GDM1 (cell line): ENCODE measurements around the gene DMRTB1.

Experiments
- DNase-seq: peaks from one replicate; lab custom pipeline; 2025; lab: John Stamatoyannopoulos, UW

Gene DMRTB1

DNA sequence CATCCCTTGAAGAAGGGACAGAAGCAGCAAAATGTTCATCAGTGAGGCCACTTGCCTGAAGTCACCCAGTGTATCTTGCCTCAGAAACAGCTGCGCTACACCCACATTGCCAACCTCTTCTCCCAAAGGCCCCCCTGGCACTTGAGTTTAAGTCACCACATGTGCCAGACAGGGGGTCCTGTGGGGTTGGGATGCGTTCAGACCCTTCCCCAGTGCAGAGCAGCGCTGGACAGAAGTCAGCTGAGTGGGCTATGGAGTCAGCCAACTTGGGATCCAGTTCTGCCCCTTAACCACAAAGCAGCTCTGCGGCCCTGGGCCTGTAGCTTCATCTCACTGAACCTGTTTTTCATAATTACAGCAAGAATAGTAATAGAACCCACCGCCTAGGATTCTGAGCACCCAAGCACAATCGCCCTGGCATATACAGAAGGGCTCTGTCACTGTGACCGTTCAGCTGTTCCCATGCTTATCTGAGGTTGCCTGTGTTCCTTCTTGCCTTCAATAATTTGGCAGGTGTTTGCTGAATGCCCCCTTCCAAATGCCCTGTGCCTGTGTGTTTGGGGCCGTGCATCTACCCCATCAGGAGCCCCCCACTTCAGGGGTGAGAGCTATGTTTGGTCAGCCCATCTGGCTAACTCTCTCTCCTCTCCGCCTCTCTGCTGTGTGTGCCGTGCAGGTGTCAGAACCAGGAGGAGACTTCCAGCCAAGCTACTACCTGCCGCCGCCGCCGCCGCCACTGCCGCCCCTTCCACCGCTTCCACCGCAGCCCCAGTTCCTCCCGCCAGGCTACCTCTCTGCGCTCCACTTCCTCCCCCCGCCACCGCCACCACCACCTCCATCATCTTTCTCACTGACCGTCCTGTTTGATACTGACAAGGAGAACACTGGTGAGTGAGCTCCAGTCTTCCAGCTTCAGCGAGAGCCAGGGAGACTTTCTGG lies 5.0 kb downstream of the DMRTB1 start:
- no peak for DNase-seq

DNA sequence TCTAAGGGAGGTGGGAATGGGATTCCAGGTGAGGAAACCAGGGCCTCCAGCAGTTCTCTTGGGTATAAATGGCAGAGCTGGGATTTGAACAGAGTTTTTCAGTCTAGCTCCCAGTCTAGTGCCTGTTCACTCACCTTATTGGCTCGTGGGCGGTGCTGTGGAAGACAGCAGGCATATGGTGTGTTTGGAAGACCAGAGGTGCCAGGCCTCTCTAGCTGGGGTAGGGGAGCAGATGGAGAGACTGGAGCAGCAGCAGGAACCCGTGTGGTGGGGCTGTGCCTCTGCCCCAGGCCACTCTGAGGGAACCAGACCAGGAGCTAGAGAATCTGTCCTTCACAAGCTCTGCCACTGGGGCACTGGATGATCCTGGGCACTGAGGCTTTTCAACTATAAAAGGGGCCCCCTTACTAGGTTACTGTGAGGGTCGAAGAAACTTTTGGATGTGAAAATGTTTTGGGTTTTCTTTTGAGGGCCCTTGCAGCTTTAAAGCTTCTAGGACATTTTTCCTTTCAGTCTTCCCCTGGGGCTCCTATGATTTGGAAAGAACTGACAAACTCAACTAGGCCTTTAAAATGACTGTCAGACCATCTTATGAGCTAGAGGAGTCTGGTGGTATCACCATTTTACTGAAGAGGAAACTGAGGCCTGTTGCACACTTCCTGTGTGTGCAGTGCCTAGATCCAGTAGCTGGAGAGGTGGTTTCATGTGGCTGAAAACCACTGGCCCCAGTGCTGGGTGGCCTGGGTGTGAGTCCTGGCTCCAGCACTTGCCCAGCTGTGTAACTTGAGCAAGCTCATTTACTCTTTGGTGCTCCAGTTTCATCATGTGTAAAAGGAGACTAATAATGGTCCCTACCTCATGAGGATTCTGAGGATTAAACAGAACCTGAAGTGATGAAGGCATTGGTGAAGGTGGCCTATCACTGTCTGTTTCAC lies 6.1 kb downstream of the DMRTB1 start:
- no peak for DNase-seq

DNA sequence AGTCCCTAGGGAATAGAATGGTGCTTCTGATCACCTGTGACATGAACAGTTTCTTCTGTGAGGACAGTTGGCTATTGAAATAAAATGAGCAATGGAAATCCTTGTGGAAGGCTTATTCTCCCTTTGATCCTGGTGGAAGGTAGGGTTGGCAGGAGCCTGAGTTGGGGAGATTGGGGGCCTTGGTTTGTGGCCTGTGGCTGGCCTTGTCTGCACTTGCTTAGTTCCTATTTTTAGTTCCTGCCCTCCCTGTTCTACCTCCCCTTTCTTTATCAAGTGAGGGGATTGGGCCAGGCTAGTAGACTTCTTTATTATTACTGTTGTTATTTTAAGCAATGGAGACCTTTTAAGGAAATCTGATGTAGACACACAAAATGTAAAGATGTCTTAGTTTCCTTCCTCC lies 8.2 kb downstream of the DMRTB1 start:
- DNase-seq, result peak; percentile 43

DNA sequence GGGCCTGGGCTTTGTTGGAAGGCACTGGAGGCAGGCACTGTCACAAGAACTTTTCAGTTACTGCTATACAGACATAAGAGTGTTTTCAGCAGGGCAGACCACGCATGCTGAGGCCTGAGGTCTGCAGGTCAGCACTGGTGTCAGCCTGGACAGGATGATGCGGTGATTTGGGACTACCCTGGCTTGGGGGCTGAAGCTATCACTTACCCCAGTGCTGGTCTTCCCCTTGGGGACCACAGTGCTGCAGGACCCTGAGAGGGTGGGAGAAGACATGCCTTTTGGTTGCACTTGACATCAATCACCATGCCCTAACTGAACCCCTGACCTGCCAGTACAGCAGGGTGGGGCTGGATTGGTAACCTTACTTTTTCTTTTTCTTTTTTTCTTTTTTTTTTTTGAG lies 9.2 kb downstream of the DMRTB1 start:
- DNase-seq, result no peak

DNA sequence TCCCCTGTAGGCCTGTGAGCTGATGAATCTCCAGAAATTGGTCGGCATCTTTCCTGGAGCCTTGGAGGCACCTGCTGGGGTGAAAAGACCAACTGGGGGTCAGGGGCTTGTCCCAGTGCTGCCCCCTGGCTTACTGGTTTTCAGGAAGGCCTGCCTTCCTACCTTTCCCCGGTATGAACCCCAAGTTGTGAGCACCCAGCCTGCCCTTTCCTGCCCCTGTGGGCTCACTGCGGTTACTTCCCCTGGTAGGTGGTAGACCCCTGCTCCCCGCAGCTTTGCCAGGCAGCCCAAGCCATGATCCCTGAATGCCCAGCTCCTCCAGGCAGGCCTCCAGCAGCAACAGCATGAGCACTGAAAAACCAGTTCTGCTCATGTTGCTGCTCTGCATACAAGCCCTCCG lies 10.2 kb downstream of the DMRTB1 start:
- no peak for DNase-seq

DNA sequence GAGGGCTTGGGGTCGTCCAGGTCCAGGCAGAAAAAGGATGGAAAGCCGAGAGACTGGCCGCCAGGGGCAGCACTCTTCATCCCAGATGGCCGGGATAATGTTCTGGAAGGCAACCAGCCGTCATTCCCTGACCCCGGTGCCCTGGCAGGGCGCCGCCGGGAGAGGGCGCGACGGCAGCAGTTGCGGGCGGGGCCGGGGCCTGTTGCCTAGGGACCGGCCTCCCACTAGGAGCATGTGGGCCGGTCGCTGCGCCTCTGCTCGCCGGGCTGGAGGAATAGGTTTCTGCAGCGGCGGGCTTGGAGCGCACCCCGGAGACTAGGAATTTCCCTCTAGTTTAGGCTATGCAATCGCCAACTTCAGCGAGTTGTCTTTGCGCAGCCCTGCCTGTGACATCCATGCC lies 11.0 kb downstream of the DMRTB1 start:
- DNase-seq, result no peak

DNA sequence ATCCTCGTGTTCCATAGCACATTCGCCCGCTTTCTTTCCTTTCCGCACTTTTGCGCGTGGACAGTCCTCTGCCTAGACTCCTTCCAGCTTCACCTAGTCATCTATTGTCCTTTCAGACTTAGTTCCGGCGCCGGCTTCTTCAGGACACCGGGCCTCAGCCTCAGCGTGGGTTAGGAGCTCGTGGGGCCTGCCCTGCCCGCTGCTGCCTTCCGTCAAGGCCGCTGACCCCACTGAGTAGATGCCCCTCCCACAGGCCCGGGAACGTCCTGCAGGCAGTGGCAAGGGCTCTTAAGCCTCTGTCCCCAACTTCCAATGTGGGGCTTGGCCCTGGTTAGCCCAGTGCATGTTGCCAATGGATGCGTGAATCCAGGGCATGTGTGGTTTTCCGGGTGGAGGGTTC lies 11.4 kb downstream of the DMRTB1 start:
- no peak for DNase-seq

DNA sequence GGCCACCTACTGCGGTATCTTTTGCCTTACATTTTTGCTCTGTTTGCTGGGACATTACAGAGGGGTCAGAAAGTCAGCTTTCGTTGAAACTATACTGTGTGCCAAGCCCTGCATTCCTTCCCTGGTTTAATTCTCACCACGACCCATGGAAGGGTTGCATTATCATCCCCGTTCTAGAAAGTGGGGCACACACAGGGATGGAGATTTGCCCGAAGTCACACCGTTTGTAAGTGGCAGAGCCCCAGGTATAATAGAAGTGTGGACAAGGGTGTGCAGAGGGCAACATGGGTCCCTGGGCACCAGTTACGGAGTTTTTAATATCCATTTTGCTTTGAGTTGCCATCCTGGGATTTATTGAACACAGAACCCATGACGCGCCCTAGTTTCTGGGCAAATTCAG lies 11.8 kb downstream of the DMRTB1 start:
- no peak for DNase-seq

DNA sequence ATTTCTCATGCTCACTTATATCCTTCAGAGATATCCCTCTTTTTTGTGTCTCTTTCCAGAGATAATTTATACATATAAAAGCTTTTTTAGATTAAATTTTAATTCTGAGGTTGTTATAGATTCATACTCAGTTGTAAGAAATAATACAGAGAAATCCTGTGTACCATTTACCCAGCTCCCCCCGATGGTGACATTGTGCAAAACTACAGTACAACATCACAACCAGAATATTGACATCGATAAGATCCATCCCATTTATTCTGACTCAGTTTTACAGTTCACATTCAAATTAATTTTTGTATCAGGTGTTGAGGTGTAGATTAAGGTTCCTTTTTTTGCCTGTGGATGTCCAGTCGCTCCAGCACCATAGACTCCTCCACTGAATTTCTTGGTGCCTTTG lies 14.3 kb downstream of the DMRTB1 start:
- DNase-seq, result no peak

DNA sequence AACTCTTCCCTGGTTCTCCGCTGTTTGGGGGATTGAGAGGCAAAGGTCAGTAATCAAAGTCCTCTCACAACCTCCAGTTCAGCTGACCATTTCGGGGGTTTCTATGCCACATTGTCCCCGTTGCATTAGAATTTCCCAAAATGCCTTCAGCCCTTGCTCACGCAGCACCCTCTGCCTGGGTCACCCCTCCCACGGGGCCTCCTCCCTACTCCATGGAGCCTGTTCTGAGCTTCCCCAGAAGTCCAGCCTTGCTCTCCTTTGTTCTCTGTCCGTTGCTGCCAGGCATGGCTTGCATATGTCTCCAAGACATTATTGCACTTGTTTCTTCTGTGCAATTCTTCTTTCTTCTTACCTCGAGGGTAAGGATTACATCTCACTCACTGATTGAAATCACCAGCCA lies 16.5 kb downstream of the DMRTB1 start:
- DNase-seq, result no peak

DNA sequence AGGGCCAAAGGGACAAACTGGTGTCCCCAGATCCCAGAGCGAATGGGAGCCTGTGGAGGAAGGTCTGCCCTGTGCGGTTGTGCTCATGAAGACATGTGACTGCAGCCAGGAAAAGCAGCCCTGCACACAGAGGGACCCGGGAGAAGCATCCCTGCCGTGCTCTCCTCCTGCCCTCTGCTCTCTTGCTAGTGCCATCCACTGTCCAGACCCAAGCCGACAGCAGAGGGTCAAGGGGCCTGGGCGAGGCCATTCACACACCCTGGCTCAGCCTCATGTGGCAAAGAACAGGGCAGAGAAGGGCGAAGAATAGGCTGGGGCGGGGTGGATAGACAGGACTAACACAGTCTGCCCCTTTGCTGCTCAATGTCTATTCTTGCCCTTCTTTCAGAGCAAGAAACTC lies 17.4 kb downstream of the DMRTB1 start:
- no peak for DNase-seq

DNA sequence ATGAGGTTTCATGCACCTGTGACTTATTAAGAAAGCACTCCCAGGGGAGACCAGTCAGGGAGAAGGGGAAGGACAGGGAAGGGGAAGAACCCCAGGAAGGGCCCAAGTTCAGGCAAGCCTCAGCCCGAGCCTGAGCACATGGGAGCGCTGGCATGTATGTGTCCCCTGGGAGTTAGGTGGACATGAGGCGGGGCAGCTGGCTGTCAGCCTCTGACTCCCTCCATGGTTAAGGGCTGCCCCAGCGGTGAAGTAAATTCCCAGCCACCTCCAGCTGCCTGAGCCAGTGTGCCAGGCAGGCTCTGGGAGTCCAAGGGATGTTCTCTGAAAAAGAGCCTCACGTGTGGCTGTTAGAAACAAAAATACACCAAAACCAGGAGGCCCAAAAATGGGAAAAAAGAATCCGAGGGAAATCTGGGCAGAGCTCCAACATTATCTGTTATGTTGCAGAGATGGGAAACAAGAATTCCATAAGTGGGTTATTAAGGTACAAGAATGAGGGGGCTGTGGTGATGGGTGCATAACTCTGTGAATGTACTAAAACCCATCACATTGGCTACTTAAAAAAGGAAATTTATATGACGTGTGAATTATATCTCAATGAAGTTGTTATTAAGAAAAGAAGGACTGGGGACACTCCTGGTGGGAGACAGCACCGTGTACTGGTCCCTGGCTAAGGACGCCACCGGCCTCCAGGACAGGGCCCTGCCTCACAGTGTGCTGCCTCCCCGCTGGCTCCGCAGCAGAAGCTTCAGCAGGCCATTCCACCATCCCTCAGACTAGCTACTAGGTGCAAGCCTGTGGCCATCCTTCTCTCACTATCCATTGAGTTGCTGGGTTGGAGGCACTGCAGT lies 18.7 kb downstream of the DMRTB1 start:
- no peak for DNase-seq

DNA sequence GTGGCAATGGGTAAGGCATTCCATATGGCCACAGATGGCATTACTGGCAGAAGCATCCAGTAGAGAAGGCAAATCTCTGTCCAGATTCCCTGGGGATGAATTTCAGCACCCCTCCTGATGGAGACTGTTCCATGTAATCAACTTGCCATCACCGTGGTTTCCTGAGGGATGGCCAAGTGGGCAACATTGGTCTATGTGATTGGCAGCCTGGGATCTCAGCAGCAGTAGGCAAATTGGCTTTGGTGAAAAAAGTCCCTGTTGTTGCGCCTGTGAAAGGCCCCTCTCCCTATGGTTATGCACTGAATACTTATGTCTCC lies 19.3 kb downstream of the DMRTB1 start:
- DNase-seq, result no peak

DNA sequence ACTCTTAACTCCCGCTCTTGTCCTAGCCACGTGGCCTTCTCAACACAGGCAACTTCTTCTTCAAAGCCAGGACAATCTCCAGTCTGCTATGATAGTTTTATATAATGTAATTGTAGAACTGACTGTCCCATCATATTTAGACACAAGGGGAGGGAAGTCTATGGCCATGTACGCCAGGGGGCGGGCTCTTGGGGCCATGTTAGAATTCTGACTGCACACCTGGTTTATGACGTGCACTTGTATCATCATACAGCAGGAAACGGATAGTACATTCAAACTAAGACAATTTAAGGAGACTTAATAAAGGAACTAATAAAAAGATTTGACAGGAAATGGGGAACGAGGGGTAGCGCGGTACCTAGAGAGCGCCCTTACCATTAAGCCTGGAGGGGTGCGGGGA lies 21.5 kb downstream of the DMRTB1 start:
- no peak for DNase-seq

DNA sequence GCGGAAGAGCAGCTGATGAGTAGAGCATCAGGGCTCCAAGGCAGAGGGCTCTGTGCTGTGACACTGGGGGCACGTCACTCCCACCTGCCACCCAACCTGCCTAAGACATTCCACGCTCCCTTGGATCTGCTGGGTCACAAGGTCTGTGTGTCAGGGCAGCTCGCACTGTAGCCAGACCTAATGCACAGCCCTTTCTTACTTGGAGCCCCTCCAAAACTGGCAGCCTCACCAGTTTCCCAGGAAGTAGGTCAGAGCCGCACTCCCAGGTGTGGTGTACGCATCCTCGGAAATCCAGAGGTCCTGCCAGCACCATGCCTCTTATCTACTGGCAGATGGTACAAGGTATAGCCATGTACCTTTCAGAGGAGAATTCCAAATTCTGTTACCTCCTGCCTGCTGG lies 22.3 kb downstream of the DMRTB1 start:
- no peak for DNase-seq

DNA sequence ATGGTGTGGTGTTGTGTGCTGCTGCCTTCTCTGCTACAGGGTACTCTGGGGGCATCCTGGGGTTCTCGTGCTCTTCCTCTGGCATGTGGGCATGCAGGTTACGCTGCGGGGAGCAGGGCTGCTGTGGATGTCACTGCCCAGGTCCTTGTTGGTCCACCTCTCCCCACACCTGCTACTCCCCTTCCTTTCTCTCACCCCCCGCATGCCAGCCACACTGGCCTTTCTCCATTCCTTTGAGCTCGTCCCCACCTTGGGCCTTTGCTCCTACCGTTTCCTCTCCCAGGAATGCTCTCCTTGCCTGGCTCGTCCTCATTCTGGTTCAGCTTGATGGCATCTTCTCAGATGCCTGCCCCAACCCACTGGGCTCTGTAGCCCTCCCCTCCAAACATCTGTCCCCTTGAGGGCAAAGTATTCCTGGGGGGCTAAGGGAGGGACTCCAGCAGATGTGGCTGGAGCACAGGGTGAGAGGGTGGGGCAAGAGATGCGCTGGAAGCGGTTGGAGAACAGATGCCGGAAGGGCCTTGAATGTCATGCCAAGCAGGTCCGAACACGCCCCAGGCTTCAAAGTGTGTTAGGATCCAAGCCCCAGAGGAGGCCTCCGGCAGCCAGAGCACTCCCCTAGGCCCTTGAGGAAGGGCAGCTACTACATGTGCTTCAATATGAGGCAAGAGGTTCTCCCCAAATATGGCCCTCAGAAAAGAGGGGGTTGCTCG lies 23.4 kb downstream of the DMRTB1 start:
- DNase-seq, result no peak

DNA sequence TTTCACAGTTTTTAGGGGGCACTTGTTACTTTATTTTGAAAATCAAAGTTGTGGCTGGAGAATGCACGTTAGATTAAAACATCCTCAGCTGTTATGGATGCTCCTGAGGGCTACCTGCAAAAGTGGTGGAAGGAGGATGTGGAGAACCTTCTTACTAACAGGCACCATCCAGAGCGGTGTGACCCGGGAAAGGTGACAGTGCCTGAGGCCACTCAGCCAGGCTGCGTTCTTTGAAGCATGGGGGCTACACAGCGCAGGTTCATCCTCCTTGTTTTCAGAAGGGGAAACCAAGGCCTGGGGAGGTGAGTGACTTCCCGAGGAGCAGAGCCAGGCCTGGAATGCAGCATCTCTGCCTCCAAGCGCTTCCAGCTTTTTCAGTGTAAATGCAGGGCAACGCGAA lies 24.0 kb downstream of the DMRTB1 start:
- no peak for DNase-seq

DNA sequence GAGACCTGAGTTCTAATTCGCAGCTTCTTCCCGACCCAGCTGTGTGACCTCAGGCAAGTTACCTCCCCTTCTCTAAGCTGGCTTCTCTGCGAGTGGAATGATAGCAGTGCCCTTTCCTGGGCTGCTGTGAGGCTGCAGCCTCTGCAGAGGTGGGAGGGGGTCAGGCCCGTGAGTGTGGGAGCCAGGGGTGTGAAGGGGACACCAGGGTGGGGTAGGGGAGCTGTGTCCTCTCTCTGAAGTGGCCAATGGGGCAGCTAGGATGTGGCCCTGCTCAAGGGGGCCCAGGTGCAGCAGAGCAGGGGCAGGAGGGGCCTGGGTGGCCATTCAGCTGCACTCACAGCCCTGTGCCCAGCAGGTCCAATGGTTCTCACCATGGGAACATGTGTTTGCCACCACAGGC lies 24.5 kb downstream of the DMRTB1 start:
- DNase-seq, result no peak

DNA sequence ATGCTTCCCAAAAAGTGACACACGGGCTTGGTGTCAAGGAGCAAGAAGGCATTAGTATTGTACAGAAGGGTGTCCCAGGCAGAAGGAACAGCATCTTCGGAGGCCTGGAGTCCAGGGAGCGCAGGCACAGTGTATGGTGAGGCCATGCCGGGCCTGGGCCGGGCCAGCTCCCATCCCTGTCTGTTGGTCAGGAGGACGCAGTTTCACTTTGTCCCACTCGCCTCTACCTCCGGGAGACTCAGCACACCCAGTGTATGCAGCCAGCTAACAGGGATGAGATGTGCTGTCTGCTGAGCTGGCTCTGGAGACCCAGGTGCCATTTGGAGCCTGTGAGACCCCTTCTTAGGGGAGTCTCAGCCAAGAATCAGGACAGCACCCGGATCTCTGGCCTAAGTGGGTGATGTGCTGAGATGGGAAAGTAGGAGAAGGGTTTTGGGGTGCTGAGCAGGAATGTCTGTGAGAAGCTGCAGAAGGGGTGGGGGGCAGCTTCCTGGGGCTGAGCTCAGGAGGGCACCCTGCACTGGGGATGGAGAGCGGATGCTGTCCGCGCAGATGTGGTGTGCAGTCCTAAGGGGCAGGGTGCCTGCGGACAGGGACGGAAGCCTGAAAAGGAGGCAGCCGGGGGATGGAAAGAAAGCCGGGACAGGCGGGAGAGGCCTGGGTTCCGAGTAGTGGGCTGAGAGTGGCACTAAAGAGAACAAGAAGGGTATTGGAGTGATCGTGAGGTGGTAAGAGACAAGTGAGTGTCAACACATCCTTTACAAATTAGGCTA lies 25.7 kb downstream of the DMRTB1 start:
- DNase-seq, result no peak

DNA sequence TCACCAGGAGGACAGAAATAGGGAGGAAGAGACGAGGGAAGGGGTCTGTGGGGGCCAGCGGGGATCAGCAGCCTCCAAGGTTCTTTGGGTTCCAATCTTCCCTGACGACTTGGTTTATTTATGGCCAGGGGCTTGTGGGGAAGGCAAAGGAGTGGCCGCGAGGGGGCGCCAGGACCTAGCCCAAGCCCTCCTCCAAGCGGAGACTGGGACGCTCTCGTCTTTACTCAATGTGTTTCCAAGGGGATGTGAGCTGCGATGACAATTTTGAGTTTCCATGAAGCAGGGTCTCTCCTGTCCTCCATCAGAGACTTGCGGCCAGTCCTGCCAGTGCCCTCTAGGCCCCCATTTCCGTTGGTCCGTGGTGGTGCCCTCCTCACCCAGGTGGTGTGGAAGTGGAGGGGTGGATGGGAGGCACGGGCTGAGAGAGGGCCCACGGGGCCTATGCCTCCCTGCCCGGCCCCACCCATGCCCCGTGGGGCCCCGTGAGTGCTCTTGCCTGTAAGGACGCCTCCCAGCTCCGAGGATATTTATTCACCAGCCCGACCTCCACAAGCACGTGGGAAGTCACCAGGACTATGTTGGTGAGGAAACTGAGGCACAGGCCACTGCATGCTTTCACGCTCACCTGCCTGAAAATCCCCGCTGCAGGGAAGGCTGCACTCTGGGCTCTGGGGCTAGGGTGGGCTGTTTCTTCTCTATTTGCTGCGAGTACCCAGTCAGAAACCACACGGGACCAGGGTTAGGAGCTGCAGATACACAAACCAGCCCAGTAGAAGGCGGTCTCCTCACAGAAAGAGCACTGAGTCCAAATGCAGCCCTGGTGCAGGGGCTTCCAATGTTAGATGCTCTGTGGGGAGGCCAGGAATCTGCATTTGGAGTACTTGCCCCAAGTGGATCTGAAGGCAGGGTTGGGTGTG lies 26.5 kb downstream of the DMRTB1 start:
- DNase-seq, result peak; percentile 66
